WTC11 (cell line): ENCODE data around the gene ZNF710.

Experiments
- ARID4B ChIP-seq: sonication (generic); formaldehyde crosslinking; IDR thresholded peaks from 2 replicates; pipeline ENCODE4 v1.8.0; 2023; ENCODE audit warnings: missing genetic modification reagents, mild to moderate bottlenecking, borderline replicate concordance
- CDX4 ChIP-seq: fragments of 250-450 bp; sonication (Bioruptor Pico); IDR thresholded peaks from 2 replicates; pipeline ENCODE4 v1.9.0; 2021; ENCODE audit warnings: moderate library complexity, mild to moderate bottlenecking, inconsistent platforms, borderline replicate concordance
- CREB1 ChIP-seq: sonication (generic); formaldehyde crosslinking; IDR thresholded peaks from 2 replicates; pipeline ENCODE4 v1.8.0; 2023; ENCODE audit warnings: mild to moderate bottlenecking, missing genetic modification reagents
- CTCF ChIP-seq: fragments of 200-600 bp; IDR thresholded peaks from 2 replicates; pipeline ENCODE4 v1.8.0; 2022; ENCODE audit warnings: antibody characterized with exemption
- E2F1 ChIP-seq: sonication (generic); formaldehyde crosslinking; IDR thresholded peaks from 2 replicates; pipeline ENCODE4 v1.8.0; 2022; ENCODE audit warnings: mild to moderate bottlenecking, missing genetic modification reagents
- EMX1 ChIP-seq: fragments of 250-450 bp; sonication (Bioruptor Pico); IDR thresholded peaks from 2 replicates; pipeline ENCODE4 v1.8.0; 2021; ENCODE audit warnings: mild to moderate bottlenecking
- ESRRA ChIP-seq: sonication (generic); formaldehyde crosslinking; IDR thresholded peaks from 2 replicates; pipeline ENCODE4 v1.8.1; 2022; ENCODE audit warnings: mild to moderate bottlenecking, missing genetic modification reagents, borderline replicate concordance
- FOXJ3 ChIP-seq: sonication (generic); formaldehyde crosslinking; IDR thresholded peaks from 2 replicates; pipeline ENCODE4 v1.9.0; 2021; ENCODE audit warnings: missing genetic modification reagents, mild to moderate bottlenecking, borderline replicate concordance
- JUN ChIP-seq: sonication (generic); formaldehyde crosslinking; IDR thresholded peaks from 2 replicates; pipeline ENCODE4 v1.8.0; 2023; ENCODE audit warnings: mild to moderate bottlenecking, missing genetic modification reagents
- MAX ChIP-seq: sonication (generic); formaldehyde crosslinking; IDR thresholded peaks from 2 replicates; pipeline ENCODE4 v1.8.0; 2022; ENCODE audit warnings: mild to moderate bottlenecking, missing genetic modification reagents
- TEAD4 ChIP-seq: sonication (generic); formaldehyde crosslinking; IDR thresholded peaks from 2 replicates; pipeline ENCODE4 v1.8.0; 2022; ENCODE audit warnings: mild to moderate bottlenecking, missing genetic modification reagents
- ZNF121 ChIP-seq: sonication (generic); formaldehyde crosslinking; IDR thresholded peaks from 2 replicates; pipeline ENCODE4 v1.8.0; 2023; ENCODE audit warnings: missing genetic modification reagents
- ZNF138 ChIP-seq: sonication (generic); formaldehyde crosslinking; conservative IDR thresholded peaks from 2 replicates; pipeline ENCODE4 v1.8.1; 2022; ENCODE audit warnings: mild to moderate bottlenecking, moderate library complexity, missing genetic modification reagents

GRCh38 chr15:89985111-89985510, 16.0 kb upstream of the ZNF710 start:
- TF ChIP-seq EMX1 (CRISPR knock-in tag) (no peak), CTCF (no peak), CDX4 (CRISPR knock-in tag) (no peak), ESRRA (CRISPR knock-in tag) (no peak), ARID4B (CRISPR knock-in tag) (no peak), ZNF138 (CRISPR knock-in tag) (no peak), ZNF121 (CRISPR knock-in tag) (no peak), JUN (no peak), CREB1 (CRISPR knock-in tag) (no peak), TEAD4 (CRISPR knock-in tag) (no peak), E2F1 (CRISPR knock-in tag) (no peak), MAX (CRISPR knock-in tag) (no peak), FOXJ3 (CRISPR knock-in tag) (no peak)
